ENCODE results near the gene FLRT2.

- TF ChIP-seq, protein P1, sequence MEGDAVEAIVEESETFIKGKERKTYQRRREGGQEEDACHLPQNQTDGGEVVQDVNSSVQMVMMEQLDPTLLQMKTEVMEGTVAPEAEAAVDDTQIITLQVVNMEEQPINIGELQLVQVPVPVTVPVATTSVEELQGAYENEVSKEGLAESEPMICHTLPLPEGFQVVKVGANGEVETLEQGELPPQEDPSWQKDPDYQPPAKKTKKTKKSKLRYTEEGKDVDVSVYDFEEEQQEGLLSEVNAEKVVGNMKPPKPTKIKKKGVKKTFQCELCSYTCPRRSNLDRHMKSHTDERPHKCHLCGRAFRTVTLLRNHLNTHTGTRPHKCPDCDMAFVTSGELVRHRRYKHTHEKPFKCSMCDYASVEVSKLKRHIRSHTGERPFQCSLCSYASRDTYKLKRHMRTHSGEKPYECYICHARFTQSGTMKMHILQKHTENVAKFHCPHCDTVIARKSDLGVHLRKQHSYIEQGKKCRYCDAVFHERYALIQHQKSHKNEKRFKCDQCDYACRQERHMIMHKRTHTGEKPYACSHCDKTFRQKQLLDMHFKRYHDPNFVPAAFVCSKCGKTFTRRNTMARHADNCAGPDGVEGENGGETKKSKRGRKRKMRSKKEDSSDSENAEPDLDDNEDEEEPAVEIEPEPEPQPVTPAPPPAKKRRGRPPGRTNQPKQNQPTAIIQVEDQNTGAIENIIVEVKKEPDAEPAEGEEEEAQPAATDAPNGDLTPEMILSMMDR (IDR thresholded peaks at IDR 0.05): no peak
- TF ChIP-seq POLR2A (IDR thresholded peaks at IDR 0.05): no peak
- no peak for TF ChIP-seq POLR2AphosphoS5 (IDR thresholded peaks at IDR 0.05)
Measured at GRCh38 chr14:85644211-85644610, 114.3 kb downstream of the FLRT2 start.
